ENCODE data around the gene SLC16A14.

SLC16A14 gene

GRCh38 chr2:230052299-230052698 lies 16.4 kb downstream of the SLC16A14 start:
- TF ChIP-seq CTCF (IDR thresholded peaks at IDR 0.05): no peak

DNA sequence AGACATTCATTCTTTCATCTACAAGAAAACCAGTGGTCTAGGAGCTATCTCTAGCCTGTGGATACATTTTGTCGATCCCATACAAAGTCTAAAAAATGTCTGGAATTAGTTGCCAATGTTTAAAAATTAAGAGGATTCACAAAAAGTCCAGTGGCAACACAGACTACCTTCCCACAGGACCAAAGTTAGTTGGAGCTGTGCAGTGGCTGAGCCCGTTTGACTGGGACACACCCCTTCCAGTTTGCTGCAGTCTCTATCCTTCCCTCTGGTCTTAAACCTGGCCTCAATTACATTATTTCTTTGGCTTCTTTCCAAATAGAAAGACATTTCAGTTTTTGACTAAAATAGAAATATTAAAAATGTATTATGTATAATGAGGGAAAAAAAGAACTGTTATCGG lies 18.6 kb downstream of the SLC16A14 start:
- TF ChIP-seq CTCF (IDR thresholded peaks at IDR 0.05): no peak

GRCh38 chr2:230048010-230048671 lies 20.6 kb downstream of the SLC16A14 start:
- TF ChIP-seq CTCF (IDR thresholded peaks at IDR 0.05): no peak

GRCh38 chr2:230046491-230046890 lies 22.2 kb downstream of the SLC16A14 start:
- no peak for TF ChIP-seq CTCF (IDR thresholded peaks at IDR 0.05)

- no peak for TF ChIP-seq CTCF (IDR thresholded peaks at IDR 0.05)
Observed at GRCh38 chr2:230043461-230043860, 25.3 kb downstream of the SLC16A14 start.

DNA sequence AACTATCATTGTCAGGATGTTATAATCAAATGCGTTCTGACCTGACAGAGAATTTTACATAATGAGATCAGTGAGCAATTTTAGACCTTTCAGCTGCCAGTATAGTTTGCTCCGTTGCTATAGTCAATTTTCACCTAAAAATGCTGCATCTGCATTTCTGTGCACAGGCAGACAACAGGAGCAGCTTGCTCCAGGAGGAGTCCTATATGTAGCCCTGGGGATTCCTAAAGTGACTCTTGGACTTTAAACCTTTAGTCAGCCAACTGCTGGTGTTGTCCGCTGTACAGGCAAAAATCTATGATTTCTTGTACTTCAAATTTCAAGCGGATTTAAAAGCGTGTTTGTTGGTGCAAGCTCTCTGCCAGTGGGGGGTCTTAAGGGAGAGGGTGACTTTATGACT lies 25.7 kb downstream of the SLC16A14 start:
- no peak for TF ChIP-seq CTCF (IDR thresholded peaks at IDR 0.05)

DNA sequence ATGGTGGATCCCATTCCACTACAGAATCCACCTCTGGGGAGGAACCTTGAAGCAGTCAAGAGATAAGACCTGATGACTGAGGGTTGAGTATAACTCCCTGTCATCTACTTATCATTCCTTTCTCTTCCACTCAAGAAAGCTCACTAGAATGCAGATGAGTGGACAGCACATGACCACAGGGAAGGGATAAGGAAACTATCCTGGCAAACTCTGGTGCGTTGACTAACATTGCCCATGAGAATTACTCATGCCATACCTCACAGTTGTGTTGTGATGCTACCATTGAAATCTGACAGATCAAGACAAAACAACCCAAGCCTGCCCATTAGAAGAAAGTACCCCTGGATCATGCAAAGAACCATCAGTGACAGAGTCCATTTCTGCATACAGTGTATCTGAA lies 26.5 kb downstream of the SLC16A14 start:
- no peak for TF ChIP-seq CTCF (IDR thresholded peaks at IDR 0.05)

- TF ChIP-seq CTCF (IDR thresholded peaks at IDR 0.05): no peak
Observed at GRCh38 chr2:230023313-230023712, 45.4 kb downstream of the SLC16A14 start.
